ENCODE results near the gene HSD17B1.
A peak's percentile ranks its signal among the peaks of the same experiment; 100 is the strongest.

HSD17B1 gene

DNA sequence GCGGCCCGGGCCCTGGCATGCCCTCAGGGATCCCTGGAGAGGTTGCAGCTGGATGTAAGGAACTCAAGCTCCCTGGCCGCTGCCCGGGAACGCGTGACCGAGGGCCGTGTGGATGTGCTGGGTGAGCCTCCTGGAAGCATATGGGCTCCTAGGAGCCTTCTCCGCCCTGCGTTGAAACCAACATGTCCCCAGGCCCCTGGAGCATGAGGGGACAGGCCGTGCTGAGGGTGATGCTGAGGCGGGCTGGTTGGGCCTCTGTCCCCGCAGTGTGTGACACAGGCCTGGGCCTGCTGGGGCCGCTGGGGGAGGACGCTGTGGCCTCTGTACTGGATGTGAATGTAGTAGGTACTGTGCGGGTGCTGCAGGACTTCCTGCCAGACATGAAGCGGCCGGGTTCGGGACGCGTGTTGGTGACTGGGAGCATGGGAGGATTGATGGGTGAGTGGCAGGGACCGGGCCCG lies 5.7 kb upstream of the HSD17B1 start:
- Histone ChIP-seq H3K36me3 (ENCODE audit: insufficient read depth) (no peaks in the 10 kb centered on the region), H3K9ac (no peak overlapping the region), H3K27me3 (ENCODE audit: insufficient read depth, low read depth) (peaks cover 7% of the 10 kb centered on the region), H3K4me3 (IDR thresholded peaks at IDR 0.05; ENCODE audit: insufficient read depth, low read depth, low read length) (no peak overlapping the region), H3K4me2 (no peak overlapping the region), H3K79me2 (ENCODE audit: insufficient read depth, low read depth) (no peaks in the 10 kb centered on the region), H3K27ac (no peak overlapping the region), H3K4me1 (ENCODE audit: low read depth, poor library complexity, severe bottlenecking) (peaks cover 17% of the 10 kb centered on the region), H2AFZ (ENCODE audit: low read depth) (no peak overlapping the region), H4K20me1 (ENCODE audit: insufficient read depth) (no peaks in the 10 kb centered on the region)
- TF ChIP-seq, protein P1, sequence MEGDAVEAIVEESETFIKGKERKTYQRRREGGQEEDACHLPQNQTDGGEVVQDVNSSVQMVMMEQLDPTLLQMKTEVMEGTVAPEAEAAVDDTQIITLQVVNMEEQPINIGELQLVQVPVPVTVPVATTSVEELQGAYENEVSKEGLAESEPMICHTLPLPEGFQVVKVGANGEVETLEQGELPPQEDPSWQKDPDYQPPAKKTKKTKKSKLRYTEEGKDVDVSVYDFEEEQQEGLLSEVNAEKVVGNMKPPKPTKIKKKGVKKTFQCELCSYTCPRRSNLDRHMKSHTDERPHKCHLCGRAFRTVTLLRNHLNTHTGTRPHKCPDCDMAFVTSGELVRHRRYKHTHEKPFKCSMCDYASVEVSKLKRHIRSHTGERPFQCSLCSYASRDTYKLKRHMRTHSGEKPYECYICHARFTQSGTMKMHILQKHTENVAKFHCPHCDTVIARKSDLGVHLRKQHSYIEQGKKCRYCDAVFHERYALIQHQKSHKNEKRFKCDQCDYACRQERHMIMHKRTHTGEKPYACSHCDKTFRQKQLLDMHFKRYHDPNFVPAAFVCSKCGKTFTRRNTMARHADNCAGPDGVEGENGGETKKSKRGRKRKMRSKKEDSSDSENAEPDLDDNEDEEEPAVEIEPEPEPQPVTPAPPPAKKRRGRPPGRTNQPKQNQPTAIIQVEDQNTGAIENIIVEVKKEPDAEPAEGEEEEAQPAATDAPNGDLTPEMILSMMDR (conservative IDR thresholded peaks at IDR 0.05; ENCODE audit: low read depth, low read length), result no peak

DNA sequence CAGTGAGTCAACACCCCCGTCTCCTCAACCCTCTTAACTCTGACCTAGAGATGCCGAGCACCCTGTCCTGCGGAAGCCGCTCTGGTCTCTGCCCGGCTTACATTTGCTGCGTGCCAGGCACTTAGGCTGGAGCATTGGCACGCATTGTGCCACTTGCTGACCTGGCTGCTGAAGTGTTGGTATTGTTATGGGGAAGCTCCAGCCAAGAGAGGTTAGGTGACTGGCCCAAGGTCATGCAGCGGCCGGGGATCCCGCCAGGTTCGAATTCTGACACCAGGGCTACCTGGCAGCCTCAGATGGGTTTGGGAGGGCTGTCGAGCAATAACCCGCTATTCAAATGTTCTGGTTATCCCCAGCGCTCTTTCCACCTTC lies 5.0 kb upstream of the HSD17B1 start:
- no peaks in the 10 kb centered on the region for H3K36me3 ChIP-seq (ENCODE audit: insufficient read depth)
- TF ChIP-seq, protein P1 (conservative IDR thresholded peaks at IDR 0.05; ENCODE audit: low read depth, low read length), result no peak
- H3K4me2 ChIP-seq, result peak overlapping the region; percentile 85; the same call in 1 of the 2 replicates
- H3K27me3 ChIP-seq (ENCODE audit: insufficient read depth, low read depth), result peaks cover 7% of the 10 kb centered on the region
- no peak overlapping the region for H3K27ac ChIP-seq
- no peaks in the 10 kb centered on the region for H4K20me1 ChIP-seq (ENCODE audit: insufficient read depth)
- peak overlapping the region; percentile 53; the same call in 1 of the 2 replicates for H2AFZ ChIP-seq (ENCODE audit: low read depth)
- no peak overlapping the region for H3K9ac ChIP-seq
- H3K79me2 ChIP-seq (ENCODE audit: insufficient read depth, low read depth), result no peaks in the 10 kb centered on the region
- no peak overlapping the region for H3K4me3 ChIP-seq (IDR thresholded peaks at IDR 0.05; ENCODE audit: insufficient read depth, low read depth, low read length)
- peaks cover 16% of the 10 kb centered on the region for H3K4me1 ChIP-seq (ENCODE audit: low read depth, poor library complexity, severe bottlenecking)

DNA sequence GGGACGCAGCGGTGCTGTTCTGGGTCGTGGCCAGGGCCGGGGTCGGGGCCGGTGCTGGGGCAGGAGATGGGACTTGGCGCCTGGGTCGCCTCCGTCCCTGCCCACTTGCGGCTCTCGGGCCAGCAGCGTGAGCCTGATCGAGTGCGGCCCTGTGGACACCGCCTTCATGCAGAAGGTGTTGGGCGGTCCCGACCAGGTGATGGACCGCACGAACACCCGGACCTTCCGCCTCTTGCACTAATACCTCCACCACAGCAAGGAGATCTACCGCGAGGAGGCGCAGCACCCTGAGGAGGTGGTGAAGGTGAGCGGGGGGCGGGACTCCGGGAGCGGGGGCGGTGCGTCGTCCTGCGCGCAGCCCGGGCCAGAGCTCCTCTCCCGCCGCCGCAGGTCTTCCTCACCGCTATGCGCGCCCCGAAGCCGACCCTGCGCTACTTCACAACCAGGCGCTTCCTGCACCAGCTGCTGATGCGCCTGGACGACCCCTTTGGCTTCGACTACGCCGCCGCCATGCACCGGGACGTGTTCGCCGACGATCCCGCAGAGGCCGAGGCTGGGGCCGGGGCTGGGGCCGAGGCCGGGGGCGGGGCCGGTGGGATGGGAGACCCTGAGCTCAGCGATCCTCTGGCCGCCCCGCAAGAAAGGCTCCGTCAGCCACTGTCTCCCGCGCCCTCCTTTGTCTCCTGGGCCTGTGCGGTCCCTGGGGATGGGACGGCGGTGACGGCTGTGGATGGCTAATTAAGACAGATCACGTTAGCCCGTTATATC lies 4.5 kb upstream of the HSD17B1 start:
- peak overlapping the region; percentile 85 for H3K4me2 ChIP-seq
- peak overlapping the region; percentile 53 for H2AFZ ChIP-seq (ENCODE audit: low read depth)
- peaks cover 7% of the 10 kb centered on the region for H3K27me3 ChIP-seq (ENCODE audit: insufficient read depth, low read depth)
- H3K4me3 ChIP-seq (IDR thresholded peaks at IDR 0.05; ENCODE audit: insufficient read depth, low read depth, low read length), result no peak overlapping the region
- H3K4me1 ChIP-seq (ENCODE audit: low read depth, poor library complexity, severe bottlenecking), result peaks cover 16% of the 10 kb centered on the region
- H3K27ac ChIP-seq, result no peak overlapping the region
- TF ChIP-seq, protein P1 (conservative IDR thresholded peaks at IDR 0.05; ENCODE audit: low read depth, low read length), result peak; percentile 67
- no peak overlapping the region for H3K9ac ChIP-seq
- H3K36me3 ChIP-seq (ENCODE audit: insufficient read depth), result no peaks in the 10 kb centered on the region
- H3K79me2 ChIP-seq (ENCODE audit: insufficient read depth, low read depth), result no peaks in the 10 kb centered on the region
- no peaks in the 10 kb centered on the region for H4K20me1 ChIP-seq (ENCODE audit: insufficient read depth)

DNA sequence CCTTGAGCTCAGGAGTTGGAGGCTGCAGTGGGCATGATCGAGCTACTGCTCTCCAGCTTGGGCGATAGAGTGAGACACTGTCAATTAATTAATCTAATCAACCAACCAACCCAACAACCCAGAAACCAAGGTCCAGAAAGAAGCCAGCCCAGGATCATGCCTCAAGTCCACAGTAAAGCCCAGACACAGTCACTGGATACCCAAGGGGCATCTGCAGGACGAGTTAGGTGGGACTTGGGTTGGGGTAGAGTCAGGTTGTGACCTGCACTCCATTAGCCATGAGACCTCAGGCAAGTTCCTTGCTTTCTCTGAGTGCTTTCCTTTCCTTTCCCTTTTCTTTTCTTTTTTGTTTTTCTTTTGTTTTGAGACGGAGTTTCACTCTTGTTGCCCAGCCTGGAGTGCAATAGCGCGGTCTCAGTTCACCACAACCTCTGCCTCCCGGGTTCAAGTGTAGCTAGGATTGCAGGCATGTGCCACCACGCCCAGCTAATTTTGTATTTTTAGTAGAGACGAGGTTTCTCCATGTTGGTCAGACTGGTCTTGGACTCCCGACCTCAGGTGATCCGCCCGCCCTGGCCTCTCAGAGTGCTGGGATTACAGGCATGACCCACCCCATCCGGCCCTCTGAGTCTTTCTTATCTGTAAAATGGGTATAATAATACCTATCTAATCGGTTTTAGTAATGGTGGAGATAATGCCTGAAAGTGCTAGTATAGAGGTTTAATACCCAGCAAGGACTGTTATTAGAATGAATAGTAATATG lies 3.5 kb upstream of the HSD17B1 start:
- H3K79me2 ChIP-seq (ENCODE audit: insufficient read depth, low read depth), result no peaks in the 10 kb centered on the region
- H2AFZ ChIP-seq (ENCODE audit: low read depth), result peak overlapping the region; percentile 53
- no peak overlapping the region for H3K27ac ChIP-seq
- no peaks in the 10 kb centered on the region for H3K36me3 ChIP-seq (ENCODE audit: insufficient read depth)
- H4K20me1 ChIP-seq (ENCODE audit: insufficient read depth), result no peaks in the 10 kb centered on the region
- peaks cover 7% of the 10 kb centered on the region for H3K27me3 ChIP-seq (ENCODE audit: insufficient read depth, low read depth)
- no peak overlapping the region for H3K4me3 ChIP-seq (IDR thresholded peaks at IDR 0.05; ENCODE audit: insufficient read depth, low read depth, low read length)
- peaks cover 16% of the 10 kb centered on the region for H3K4me1 ChIP-seq (ENCODE audit: low read depth, poor library complexity, severe bottlenecking)
- peak overlapping the region; percentile 85 for H3K4me2 ChIP-seq
- no peak overlapping the region for H3K9ac ChIP-seq
- TF ChIP-seq, protein P1 (conservative IDR thresholded peaks at IDR 0.05; ENCODE audit: low read depth, low read length), result no peak
